GM12872 (cell line): ENCODE measurements around the gene NME1.
A peak's percentile ranks its signal among the peaks of the same experiment; 100 is the strongest.

ENCODE experiments used
- TF ChIP-seq, protein P1 (sequence below): IDR thresholded peaks from 3 replicates; pipeline ENCODE4 v1.5.1; 2011; ENCODE audit warnings: low read depth, mild to moderate bottlenecking, low read length, moderate library complexity; ENCODE audit not compliant: insufficient read depth

The NME1 gene

GRCh38 chr17:51166987-51167931 is 13.9 kb downstream of the NME1 start:
- TF ChIP-seq, protein P1, sequence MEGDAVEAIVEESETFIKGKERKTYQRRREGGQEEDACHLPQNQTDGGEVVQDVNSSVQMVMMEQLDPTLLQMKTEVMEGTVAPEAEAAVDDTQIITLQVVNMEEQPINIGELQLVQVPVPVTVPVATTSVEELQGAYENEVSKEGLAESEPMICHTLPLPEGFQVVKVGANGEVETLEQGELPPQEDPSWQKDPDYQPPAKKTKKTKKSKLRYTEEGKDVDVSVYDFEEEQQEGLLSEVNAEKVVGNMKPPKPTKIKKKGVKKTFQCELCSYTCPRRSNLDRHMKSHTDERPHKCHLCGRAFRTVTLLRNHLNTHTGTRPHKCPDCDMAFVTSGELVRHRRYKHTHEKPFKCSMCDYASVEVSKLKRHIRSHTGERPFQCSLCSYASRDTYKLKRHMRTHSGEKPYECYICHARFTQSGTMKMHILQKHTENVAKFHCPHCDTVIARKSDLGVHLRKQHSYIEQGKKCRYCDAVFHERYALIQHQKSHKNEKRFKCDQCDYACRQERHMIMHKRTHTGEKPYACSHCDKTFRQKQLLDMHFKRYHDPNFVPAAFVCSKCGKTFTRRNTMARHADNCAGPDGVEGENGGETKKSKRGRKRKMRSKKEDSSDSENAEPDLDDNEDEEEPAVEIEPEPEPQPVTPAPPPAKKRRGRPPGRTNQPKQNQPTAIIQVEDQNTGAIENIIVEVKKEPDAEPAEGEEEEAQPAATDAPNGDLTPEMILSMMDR, result peak; percentile 77

- TF ChIP-seq, protein P1, result no peak
Observed at GRCh38 chr17:51169340-51169739, 16.0 kb downstream of the NME1 start.

DNA sequence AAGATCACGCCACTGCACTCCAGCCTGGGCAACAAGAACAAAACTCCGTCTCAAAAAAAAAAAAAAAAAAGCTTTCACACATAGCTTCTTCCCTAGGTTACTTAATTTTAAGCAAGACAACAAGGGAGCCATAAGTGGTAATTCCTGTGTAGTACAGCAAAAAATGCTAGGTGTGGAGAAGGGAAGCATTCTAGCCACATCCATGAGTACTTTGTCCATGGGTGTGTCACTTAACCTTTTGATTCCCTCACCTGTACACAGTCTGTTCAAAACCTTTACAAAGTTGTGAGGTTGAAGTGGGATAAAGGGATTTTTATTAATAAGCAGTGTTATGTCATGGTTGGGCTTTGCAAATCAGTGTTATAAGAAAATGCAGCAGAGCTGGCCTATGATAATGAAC is 17.4 kb downstream of the NME1 start:
- TF ChIP-seq, protein P1, result no peak

GRCh38 chr17:51180486-51180885 is 27.1 kb downstream of the NME1 start:
- TF ChIP-seq, protein P1, result no peak

DNA sequence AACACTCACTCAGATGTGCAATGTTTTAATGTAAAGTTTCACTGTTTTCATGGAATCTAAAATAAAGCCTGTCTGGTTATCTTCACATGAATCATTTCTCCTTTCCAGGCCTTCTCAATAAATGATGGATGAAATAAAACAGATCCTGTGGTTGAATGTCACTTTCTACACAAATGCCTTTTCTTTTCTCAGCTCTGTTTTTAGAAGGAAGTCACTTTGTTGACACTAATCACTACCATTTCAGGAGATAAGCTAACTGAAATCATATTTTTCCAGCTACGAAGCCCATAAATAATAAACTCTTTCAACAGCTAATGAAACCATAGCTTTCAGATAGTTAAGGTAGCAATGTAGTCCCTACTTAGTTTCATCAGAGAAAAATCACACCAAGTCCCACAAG is 30.8 kb downstream of the NME1 start:
- TF ChIP-seq, protein P1, result no peak

DNA sequence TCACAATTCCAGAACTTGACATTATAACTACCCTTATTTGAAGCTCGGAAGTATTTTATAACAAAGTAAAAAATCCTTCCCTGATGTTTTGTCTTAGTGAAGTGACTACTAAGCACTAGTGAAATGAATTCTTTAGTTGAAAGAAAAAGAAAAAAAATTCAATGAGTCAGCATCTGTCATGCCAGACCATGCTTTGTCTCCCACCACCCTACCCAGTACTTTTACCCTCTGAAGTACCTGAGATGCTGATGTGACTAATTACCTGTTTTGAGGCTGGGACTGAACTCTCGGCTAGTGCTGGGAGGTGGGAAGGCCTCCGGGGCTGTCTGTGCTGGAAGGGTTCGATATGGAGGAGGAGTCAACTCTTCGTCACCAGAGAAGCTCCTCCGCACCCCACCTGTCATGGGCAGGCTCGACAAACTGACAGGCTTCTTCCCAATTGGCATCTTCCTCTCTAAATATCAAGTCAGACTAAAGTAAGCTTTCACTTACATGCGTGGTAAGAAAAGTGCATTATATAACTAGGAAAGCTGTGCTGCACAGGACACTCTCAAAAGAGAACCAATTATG is 32.5 kb downstream of the NME1 start:
- TF ChIP-seq, protein P1, result no peak

DNA sequence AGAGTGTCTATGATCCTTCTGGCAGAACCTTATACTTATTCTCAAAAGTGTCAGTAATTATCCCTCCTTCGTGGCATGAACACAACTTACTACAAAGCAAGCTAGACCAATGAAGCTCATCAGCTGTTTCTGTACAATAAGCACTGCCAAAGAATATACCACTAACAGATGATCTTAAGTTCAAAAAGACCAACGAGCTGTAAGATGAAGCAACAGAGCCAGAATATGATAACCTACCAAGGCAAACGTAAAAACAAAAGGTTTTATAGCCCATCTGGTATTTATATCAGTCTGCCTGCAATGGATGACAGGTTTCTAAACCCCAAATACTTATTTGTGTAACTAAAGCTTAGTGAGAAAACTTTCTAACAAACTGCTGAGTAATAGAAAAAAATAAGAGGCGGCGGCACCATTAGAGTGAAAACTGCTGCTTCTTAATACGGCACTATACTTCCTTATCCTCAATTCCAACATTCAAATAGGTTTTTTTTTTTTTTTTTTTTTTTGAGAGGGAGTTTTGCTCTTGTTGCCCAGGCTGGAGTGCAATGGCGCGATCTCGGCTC is 35.0 kb downstream of the NME1 start:
- TF ChIP-seq, protein P1, result no peak
